Activated CD4-positive, CD25-positive, alpha-beta regulatory T cell treated with anti-CD3 and anti-CD28 coated beads, Interleukin-2, amount 50 U/mL, for 16 hours (primary cell): ENCODE measurements around the gene LSAMP.

ENCODE experiments used
- DNase-seq: peaks from one replicate; pipeline ENCODE4 v3.0.0-alpha.2; 2020; ENCODE audit warnings: low read depth, low spot score

LSAMP gene

DNA sequence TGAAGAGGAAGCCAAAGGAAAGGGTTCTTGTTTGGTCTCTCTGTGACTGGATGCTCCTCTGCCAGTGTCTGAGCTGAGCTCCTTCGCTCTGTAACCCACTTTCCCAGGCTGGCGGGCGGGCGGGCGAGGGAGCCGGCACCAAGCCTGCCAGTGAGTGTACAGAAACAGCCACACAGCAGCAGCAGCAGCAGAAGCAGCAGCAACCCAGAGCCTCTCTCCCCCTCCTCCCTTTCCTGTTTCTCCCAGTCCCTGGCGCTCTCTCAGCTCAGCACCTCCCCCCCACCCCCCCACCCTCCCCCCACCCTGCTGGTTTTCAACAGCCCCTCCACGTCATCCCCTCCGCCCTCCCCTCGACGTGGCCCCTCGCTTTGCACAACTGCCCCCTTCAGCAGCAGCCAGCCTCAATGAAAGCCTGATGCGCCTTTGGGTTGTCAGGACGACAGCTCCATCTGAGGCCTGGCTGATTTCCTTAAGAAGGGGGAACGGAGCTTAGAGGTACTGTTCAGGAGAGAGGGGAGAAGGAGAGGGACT, at the start of gene LSAMP:
Gene LSAMP, minus strand, starts transcription at position 177 of the 531 bp plus-strand sequence.
- no peak for DNase-seq

DNA sequence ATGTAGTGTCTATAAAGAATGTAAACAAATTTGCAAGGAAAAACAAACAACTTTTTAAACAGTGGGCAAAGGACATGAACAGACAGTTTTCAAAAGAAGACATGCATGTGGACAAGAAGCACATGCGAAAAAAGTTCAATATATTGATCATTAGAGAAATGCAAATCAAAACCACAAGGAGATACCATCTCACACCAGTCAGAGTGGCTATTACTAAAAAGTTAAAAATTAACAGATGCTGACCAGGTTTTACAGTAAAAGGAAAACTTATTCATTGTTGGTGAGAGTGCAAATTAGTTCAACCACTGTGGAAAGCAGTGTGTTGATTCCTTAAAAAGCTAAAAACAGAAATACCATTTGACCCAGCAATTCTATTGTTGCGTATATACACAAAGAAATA, 47.1 kb upstream of the LSAMP start:
- no peak for DNase-seq

DNA sequence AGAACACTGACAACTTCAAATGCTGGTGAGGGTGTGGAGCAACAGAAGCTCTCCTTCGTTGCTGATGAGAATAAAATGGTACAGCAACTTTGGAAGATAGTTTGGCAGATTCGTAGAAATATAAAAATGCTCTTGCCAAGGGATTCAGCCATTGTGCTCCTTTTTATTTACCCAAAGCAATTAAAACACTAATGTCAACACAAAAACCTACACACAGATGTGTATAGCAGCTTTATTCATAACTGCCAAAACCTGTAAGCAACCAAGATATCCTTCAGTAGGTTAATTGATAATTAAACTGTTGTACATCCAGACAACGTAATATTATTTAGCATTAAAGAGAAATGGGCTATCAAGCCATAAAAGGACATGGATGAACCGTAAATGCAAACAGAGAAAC, 37.8 kb upstream of the LSAMP start:
- no peak for DNase-seq

DNA sequence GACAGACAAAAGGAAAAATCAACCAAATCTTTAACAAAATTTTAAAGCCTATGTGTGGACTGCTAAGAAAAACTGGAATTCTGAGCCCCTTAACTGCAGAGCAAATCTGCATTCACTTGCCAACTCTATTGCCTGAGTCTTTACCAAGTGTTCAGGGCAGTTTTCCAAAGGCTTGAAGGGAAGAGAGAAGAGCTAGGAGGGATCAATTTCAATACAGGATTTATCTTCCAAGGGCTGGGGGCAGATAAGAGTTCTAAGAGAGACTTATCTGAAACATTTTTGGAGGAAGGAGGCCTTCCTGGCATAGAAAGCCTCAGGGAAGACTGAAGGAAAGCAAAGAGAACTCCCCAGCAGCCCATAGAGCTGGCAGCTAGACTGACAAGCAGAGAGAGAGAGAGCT, 31.4 kb upstream of the LSAMP start:
- no peak for DNase-seq

DNA sequence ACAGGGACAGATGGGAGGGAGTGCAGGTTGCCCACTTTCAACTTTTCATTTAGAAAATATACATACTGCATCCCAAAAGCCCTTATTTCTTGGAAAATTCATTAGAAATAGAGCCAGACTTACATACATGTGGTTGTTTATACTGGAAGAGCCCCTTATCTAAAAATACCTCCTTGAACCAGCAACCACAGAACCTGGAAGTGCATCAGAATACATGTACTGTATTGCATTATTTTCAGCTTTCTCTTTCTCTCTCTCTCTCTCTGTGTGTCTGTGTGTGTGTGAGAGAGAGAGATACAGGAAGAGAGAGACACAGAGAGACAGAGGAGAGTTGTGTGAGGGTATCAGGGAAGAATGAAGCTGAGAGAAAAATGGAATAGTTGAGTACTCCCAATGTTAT, 29.5 kb upstream of the LSAMP start:
- DNase-seq: no peak

DNA sequence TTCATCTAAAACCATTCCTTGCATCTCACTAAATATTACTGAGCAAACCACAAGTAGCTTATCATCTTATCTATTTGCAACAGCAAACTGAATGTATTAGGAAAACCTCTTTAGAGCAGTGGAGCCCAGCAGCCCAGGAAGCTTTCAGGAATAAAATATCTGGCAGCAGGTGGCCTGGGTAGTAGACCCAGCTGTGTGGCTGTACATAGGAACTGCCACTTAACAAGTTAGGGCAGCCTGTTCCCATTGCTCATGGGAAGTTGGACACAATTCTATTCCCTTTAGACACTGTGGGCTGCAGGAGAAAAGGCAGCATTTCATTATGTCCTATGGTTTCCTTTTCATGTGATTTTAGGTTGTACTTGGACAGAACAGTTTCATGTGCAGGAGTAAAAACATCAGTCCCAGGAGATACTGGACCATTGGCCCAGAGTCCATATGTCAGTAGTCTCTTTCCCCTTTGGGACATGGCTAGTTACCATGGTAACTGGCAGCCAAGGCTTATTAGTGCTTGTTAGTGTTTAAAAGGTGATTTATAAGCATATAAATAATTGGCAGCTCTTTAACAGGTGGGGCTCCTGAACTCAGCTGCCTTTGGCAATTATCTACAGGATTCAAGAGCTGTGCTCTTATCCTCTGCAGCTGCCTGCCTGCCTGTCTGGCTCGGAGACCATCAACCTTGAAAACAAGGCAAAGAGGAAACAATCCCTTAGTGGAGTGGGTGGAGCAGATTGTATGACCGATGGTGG, 28.9 kb upstream of the LSAMP start:
- no peak for DNase-seq

DNA sequence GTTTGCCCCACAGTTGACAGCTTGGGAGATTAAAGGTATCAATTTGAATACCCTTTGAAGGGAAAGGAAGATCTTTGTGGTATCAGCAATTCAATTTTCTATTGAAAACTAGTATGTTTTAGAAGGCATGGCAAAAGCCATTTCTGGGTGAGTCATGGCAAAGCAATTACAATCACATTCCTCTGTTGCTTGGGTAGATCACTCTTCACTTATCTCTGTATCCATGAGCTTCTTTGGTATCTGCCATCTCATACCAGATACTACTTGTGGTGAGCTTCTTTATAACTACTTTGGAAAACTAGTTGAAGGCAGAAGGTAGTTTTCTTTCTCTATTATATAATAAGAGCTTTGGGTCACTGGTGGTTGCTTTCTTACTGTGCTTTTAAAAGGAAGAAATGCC, 28.3 kb upstream of the LSAMP start:
- DNase-seq: no peak

DNA sequence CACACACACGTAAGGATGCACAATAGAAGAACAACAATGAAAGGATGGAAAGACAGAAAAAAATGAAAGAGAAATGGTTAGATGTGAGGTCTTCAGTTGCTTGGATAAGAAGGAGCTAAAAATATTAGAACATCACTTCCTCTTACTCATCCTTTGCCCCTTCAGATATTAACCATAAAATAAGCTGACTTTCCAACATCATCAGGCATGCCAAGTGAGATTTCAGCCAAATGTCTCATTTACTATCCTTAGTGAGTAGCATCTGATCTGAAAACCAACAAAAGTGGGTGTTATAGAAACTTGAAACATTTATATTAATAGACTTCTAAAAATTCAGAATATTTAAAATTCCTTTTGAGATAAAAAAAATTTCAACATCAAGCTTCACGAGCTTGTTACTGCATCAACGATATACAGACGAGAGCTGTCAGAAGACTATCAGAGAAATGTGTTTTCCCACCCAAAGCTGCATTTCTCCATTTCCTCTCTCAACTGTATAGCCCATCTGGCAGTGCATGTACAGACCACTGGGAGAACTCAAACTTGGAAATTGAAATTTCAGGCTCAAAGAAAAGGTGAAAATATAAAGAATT, 25.4 kb upstream of the LSAMP start:
- DNase-seq: no peak

DNA sequence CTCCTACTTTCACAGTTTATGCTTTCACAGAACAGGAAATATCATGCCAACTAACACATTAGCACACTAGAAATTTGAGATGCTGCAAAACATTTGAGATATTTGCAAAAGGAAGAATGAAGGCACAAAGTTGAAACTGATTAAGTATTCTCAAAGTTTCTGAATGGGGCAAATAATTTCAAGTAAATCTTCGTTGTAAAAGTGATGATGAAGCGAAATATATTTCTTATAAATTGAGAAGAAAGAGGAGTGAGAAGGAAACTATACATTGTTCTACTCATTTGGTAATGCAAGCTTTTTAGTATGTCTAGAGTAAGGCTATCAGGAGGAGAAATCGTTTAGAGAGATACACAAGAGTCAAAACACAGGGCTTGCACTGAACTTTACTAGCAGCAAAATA, 24.3 kb upstream of the LSAMP start:
- DNase-seq: no peak

DNA sequence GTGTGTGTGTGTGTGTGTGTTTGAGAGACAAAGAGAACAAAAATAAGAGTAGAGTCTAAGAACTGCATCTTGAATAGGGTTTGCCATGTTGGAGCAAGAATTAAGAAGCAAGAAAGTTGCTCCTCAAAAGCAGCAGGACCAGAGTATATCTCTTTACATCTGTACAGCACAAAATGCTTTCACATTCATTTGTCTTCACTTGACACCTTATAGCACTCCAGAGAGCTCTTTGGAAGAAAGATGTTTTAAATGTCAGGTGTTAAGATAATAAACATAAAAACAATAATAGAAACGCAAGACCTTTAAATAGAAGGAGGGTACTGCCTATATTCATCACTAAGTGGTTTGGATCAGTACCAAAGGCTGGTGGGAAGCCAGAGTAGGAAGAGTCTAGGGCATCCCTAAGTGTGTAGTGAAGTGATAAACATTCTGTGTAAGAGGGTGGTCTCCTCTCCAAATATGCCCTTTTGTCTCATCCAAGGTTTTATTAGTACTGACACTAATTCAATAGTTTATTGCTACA, 19.1 kb upstream of the LSAMP start:
- no peak for DNase-seq

DNA sequence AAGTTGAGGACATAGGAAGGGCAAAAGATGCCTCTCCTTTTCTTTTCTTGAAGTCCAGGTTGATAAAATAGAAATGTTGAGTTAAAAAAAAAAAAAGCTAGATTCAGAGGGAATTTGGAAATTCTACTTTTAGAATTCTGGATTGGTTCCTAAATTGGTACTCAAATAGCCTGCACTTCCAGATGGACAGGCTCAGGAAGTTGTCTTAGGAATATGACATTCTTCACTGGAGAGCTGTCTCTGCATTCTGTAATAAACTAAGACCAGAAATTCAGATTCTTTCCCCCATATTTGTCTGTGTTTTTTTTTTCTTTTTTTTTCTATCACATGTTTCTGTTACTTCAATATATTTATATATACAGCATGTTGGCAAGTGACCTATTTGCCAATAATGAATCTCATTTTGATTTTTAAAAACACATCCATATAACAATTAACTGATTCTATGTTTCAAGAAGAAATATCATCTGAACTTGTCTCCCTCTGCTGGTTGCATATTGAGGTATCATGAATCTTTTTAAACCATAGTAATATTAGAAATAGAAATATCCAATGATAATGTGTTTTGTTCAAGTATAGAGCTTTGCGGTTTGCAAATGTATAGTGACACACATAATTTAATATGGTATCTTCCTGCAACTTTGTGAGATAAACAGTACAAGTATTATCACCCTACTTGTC, 8.5 kb upstream of the LSAMP start:
- DNase-seq: no peak

DNA sequence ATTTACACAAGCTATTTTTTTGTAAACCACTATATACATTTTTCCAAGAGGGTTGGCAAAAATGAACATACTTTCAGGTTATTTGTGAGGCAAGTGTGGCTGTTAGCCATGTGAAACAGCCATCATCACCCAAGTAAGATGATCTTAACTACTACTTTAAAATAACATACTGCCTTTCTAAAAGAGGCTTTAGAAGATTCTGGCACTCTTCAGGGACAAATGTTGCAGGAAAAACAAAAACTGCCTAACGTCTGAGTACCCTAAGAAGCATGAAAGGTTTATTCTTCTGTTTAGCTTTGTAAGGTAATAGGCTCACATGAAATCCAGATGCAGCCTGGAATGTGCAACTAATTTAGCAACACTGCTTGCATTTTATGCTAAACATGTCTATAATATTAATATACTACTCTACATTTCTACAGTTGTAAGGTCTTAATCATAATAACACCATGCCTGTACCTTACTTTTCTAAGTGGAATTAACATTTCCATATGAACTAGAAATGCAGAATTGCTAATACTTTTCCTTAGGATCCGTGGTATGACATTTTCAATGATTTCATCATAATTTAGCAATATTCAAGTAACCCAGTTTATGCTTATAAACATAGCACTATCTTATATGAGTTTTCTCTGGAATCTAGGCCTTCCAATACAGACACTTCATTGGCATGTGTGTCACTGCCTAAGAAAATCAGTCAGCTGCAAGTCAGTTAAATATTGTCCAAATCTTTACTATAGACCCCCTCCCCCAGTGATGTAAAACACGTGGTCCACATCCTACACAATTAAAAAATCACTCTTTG, 4.5 kb upstream of the LSAMP start:
- DNase-seq: no peak

DNA sequence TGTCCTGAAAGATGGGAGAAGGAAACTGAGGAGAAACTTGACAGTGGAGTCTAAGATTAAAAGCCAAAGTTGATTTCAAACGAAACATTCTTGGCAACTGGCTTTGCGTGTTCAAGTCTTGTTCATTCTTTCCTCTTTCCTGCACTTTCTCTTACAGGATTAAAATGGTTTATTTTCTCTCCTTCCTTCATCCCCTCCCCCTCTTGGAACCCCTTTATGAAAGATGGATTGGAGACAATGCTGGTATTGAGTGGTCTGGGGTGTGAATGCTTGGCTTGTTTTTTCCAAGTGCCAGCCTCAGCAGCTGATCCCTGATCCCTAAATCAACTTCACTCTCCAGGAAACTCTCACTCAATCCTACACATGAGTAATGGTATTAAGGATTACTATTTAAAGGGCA, 703 bp upstream of the LSAMP start:
- no peak for DNase-seq

DNA sequence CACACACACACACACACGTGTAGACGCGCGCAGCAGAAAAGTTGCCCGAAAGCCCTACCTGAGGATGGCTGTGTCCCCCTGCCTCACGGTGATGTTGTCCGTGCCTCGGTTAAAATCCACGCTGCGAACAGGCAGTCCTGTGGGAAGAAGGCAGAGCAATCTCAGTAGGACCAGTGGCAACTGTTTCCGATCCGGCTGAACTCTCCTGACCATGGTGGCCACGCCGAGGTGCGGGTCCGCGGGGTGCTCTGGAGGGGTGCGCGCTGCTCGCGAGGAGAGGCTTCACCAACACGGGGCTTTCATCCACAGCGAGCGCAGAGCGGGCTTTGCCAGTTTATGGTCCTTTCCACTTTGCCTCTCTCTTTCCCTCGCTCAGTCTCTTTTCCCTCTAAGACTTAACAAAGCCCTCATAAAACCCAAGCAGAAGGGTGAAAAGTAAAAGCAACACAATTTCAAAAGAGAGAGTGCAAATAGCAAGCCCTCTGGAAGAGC, 422 bp downstream of the LSAMP start:
- DNase-seq: no peak

DNA sequence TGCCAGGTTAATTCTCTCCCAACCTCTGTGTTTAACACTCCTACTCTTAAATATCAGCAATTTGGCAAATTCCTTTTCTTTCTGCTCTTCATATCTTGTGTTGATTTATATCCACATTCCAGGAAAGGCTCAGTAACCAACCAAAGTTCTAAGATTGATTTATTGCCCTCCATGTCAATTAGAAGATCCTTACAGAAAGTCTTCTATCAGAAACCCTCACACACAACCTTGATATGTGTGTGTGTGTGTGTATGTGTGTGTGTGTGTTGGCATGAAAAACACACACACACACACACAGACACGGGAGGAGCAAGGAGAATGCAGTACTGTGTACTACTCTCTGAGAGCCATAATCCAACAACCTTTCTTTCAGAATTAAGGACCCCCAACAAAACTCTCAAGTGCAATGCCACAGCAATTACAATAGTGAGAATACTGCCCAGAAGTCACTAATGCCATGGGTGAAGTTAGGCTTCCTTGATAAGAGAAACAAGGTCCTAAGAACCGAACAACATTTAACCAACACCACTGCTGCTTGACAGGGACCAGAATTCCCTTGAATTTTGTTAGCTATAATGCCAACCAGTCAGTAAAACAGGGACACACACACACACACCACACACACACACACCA, 1.1 kb downstream of the LSAMP start:
- DNase-seq: no peak

DNA sequence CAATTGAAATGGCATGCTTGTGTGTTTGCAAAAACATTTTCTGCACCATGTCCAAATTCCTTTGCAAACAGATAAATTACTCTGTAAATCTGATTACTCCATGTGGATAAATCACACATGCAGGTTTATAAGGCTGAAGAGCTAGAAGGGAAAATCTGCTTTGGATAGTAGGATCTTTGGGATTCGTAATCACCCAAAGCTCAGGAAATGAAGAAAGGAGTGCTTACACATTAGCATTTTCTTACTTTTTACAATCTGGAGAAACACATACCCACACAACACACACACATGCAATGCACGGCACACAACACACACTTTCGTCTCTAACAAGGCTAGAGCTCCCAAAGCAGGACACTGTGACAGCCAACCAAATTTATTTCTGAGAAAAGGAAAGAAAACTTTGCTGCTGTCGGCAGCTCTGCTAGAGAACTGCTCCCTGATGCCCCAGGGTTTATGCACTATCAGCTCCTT, 2.1 kb downstream of the LSAMP start:
- DNase-seq: no peak

DNA sequence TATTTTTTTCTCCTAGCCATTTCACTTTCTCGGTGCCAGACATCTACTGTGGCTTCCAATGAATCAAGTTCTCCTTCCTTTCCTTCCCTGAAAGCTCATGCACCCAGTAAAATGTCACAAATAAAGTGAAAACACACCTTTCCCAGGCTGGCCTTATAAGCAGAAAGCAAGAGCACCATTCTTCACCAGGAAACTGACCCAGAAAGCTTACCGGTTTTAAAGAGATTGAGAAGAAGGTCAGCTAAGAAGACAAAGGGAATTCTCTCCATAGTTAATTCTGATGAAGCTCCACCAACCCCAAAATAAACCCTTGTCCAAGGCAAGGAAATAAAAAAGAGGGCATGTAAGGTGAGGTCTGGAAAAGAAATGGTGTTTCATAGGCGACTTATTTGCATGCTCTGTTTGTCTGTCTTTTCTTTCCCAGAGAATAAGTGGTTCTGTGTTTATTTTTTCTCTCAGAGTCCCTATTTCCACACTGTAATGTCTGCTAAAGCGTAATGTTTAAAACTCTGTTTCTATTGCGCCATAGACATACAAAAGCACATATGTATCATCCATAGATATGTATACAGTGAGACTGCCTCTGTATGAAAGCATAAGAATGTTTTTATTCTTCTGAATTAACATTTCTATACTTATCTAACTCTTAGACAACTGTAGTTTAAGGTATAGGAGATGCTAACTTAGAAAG, 2.8 kb downstream of the LSAMP start:
- no peak for DNase-seq

DNA sequence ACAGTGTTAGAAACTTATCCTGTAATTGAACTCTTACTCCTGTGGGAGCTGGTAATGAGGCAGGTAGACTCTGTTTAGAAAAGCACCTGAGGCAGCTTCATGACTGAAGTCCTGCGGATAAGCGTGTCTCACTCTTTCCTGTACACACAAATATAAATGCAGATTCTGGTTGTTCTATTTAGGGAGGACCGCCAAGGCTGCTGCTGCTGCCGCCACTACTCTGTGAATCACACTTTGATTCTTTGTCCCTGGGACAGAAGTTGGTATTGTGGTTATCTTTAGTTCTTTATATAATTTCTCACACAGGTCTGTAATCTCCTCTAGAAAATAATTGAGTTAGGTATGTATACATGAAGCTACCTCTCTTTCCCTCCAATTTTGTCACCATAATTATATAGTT, 3.6 kb downstream of the LSAMP start:
- no peak for DNase-seq

DNA sequence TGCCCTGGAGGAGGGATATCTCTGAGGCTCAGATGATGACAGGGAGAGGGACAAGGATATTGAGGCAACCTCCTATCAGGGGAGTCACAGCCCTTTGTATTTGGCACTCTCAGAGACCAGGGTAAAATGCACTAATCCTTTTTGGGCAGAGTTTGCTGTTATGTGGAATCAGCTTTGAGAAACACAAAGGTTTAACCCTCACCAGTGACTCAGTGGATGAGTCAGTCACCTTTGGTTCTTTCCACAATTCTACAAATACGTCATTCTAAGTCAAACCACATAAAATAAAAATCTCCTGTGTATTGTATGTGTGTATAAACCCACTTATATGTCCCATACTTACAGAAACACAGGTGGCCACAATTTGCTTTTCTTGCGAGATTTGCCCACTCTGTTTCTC, 5.1 kb downstream of the LSAMP start:
- DNase-seq: no peak

DNA sequence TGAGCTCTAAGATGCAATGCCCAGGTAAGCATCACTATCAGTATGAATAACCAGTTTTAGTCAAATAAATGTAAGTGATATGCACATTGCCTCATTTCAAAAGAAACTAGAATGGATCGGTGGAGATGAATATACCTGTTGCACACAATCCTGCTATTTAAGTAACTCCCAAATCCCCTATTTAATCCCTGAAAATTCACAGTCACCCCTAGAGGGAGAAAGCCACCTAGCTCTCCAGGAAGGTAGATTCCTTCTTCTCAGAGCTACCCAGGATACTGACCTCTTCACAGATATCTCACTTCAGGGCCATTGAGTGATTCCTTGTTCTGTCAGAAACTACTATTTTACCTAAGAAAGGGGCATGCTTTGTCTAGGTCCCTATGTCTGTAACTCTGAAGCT, 11.7 kb downstream of the LSAMP start:
- no peak for DNase-seq
